ENCODE results near the gene PSD4. TPM values are rescaled to one million over a fixed set of nuclear protein-coding genes. Genes with fewer than 3 reads are reported as not detected.

Gene PSD4
- total RNA-seq, 1 experiment from 2014 or later, result 27.0 TPM

DNA sequence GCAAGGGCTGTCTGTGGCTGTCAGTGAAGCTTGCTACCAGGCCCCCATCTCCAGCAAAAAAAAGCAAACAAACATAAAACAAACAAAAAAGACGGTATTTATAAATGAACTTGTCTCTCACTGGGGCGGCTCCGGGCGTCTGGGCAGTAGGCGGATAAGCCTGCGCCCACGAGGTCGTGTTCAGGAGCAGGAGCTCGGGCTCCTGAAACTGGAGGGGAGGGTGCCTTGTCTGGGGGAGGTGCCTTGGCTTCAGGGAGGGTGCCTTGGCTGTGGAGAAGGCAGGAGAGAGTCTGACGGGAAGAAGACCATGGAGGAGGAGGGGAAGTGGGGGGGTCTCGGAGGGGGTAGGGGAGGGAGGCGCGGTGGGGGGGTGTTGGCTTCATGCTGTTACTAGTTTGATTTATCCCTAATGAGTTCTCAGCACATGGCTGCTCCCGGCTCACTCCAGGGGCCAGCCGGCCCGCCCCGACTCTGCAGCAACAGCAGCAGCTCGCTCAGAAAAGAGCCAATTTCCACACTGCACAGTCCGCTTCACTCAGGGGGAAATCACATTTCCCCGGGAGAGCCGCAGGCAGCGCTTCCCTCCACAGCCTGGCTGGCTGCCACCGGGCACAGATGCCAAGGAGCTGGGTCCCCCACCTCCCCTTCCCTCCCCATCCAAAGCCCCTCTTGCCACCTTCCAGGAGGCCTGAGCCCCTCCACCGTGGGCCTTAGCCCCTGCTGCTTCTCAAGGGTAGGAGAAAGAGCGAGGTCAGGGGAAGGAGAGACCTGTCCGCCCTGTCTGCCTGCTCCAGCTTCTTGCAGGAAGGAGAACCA is 38.7 kb downstream of the PSD4 start:
- peak; percentile 74 for DNase-seq (ENCODE audit: low read depth)
- in situ Hi-C loops (cut with HindIII; ENCODE audit: low pct_unique_long_range_greater_than_20kb, low sequenced_read_pairs), result no loop called here

DNA sequence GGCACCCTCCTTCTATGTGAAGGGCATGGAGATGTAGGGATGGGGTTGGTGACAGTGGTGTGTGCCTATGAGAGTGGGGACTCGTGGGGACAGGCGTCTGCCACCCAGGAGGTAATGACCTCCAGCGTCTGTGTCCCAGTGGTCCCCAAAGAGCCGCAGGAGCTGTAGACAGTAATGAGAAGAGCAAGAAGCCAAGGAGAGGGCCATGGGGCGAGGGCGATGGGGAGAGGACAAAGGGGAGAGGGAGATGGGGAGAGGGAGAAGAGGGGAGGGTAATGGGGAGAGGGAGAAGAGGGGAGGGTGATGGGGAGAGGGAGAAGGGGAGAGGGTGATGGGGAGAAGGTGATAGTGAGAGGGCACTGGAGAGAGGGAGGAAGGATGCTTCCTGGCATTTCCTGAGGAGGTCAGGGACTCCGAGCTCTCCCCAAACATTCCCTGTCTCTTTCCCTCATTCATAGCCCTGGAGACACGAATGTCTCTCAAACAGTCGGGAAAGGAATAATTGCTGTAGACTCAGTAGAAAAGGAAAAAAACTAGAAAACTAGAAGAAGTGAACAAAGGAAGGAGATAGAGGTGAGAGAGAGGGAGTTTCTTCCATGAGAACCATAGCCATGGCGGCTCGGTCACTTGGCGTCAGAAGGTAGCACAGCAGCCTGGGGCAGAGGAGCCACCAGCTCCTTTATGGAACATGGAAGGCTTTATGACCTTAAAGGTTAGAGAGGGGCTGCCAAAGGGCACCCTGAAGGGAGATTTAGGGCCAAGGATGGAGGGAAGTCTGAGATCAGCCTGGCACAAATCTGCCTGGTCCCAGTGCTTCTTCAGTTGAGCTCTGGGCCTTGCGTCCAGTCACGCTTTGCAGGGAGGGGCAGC is 39.5 kb downstream of the PSD4 start:
- peak; percentile 18 for DNase-seq (ENCODE audit: low read depth)
- in situ Hi-C loops (cut with HindIII; ENCODE audit: low pct_unique_long_range_greater_than_20kb, low sequenced_read_pairs), result no loop called here

DNA sequence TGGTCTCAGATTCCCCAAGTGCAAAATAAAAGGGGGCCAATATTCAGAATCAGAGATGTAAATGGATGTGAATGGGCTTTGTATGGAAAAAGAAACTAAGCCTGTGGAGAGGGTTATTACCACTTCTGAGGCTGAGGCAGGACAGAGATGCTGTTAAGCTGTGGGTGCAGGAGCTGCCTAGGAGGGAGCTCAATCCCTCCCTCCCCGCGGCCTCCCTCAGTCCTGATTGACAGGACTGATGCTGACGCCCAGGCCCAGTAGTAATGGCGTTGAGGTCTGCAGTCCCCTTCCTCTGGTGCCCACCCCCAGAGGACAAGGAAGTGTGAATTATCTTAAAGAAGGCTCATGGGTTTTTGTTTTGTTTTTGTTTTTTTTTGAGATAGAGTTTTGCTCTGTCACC is 40.4 kb downstream of the PSD4 start:
- peak; percentile 39 for DNase-seq (ENCODE audit: low read depth)
- in situ Hi-C loops (cut with HindIII; ENCODE audit: low pct_unique_long_range_greater_than_20kb, low sequenced_read_pairs), result no loop called here

GRCh38 chr2:113215056-113215455 is 41.3 kb downstream of the PSD4 start:
- in situ Hi-C loops (cut with HindIII; ENCODE audit: low pct_unique_long_range_greater_than_20kb, low sequenced_read_pairs), result no loop called here
- no peak for DNase-seq (ENCODE audit: low read depth)

DNA sequence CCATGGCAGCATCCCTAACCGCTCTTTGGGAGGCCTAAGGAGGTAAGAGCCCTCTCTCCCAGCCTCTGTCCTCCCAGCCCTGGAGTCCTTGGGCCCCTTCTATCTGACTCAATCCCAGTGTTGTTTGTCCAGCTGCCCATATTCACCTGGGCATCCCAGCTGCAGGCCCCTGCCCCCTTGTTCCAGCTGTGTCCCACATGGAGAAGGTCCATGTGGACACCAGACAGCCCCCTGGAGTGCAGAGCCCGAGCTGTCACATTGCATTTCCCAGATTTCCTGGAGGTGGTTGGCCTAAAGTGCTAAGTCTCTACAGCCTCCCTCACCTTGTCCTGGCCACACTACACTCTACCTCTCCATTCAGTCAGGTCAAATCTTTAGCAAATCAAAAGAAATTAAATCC is 42.5 kb downstream of the PSD4 start:
- peak; percentile 35 for DNase-seq (ENCODE audit: low read depth)
- in situ Hi-C loops (cut with HindIII; ENCODE audit: low pct_unique_long_range_greater_than_20kb, low sequenced_read_pairs), result no loop called here

GRCh38 chr2:113216891-113217454 is 43.2 kb downstream of the PSD4 start:
- in situ Hi-C loops (cut with HindIII; ENCODE audit: low pct_unique_long_range_greater_than_20kb, low sequenced_read_pairs), result no loop called here
- peak; percentile 27 for DNase-seq (ENCODE audit: low read depth)

DNA sequence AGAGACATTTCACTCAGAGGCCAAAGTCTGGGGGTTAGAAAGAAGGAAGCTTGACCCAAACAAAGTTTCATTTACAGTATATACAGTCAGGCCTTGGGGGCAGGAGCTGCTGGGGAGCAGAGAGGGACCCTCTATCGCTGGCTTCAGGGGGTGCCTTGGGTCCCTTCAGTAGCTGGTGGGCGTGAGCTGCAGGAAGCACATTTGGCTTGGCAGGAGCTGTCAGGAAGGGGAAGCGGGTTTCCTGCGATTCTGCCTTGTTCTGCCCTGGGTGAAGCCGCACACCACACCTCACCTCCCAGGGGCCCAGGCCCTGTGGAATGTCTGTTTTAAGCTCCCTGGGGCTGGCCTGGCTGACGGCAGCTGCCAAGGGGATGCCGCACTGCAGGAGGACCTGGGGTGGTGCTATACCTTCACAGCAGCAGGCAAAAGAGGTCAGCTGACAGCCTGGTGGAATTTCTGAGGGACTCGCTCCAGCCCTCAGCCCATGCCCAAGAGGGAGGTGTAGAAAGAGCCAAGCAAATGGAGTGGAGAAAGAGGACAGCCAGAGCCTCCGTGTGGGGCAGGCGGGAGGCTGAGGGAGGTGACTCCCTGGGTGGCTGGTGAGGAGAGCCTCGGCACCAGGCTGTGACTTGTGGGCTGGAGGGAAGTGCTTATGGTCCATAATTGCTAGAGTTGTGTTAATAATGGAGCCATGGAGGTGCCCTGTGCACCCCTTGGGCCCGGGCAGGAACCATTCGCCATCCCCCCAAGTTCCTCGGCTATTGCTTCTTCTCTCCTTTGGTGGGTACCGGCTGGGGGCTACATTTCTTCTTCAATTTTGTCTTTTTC is 43.9 kb downstream of the PSD4 start:
- no peak for DNase-seq (ENCODE audit: low read depth)
- in situ Hi-C loops (cut with HindIII; ENCODE audit: low pct_unique_long_range_greater_than_20kb, low sequenced_read_pairs), result no loop called here

DNA sequence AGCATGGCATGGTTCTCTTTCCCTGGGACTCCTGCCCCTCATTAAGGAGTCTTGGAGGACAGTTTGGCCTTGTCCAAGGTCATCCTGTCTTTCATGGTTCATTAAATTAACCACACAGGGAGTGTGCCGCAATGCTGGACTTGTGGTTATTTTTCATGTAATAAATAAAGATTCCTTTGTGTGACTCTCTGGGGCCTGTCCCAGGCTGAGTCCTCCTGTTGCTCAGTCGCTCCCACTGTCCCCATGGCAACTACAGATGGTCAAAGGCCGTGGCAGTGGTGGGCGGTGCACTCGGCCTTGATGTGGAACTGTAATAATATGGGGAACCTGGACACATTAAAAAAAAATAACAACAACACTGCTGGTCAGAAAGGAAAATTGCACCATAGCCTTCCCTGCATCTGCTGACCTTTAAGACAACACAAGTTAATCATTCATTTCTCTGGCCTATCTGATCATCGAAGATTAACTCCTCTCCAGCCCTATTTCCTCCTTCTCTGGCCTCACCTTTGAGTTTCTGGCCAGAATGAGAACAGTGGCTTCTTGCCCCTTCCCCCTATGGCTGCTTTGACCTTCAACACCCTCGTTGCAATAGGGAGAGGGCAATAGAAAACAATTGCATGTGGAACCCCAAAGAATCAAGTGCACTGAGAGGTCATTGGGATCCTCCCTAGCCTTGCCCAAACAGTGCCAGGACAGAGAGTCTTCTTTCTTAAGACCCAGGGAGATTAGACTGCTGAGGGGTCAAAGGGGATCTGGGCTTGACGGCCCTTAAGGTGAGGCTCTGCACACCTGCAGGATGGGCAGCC is 44.7 kb downstream of the PSD4 start:
- in situ Hi-C loops (cut with HindIII; ENCODE audit: low pct_unique_long_range_greater_than_20kb, low sequenced_read_pairs), result no loop called here
- DNase-seq (ENCODE audit: low read depth), result peak; percentile 100

DNA sequence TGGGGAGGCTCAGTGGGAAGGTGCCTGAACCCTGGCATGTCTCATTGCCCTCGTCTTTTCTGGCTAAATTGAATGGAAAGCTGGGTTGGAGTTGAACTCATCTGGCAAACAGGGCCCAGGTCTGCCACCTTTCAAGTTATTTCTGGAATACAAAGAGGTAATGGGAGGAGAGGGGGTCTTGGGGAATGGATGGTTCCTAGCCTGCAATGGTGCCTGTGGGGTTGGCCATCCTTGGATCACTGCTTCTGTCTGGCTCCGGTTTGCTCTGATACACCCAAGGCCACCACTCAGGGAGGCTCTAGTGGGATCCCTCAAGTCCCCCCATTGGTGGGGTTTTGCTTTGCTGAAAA is 45.3 kb downstream of the PSD4 start:
- DNase-seq (ENCODE audit: low read depth), result no peak
- in situ Hi-C loops (cut with HindIII; ENCODE audit: low pct_unique_long_range_greater_than_20kb, low sequenced_read_pairs), result no loop called here

DNA sequence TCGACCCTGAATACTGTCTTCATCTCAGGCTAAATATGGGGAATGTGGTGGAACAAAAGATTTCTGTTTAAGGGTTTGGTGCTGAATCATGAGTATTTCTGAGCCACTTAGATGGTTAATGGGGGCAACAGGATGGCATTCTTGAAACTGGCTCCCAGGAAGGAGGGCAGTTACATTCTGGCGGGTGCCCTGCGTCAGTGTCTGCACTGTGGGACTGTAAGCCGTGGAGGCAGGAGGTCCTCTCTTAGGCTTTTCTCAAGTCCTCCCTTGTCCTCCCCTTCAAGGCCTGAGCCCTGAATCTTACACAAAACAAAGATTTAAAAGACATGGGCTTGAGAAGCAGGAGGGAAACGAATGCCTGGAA is 45.7 kb downstream of the PSD4 start:
- DNase-seq (ENCODE audit: low read depth), result no peak
- in situ Hi-C loops (cut with HindIII; ENCODE audit: low pct_unique_long_range_greater_than_20kb, low sequenced_read_pairs), result no loop called here

DNA sequence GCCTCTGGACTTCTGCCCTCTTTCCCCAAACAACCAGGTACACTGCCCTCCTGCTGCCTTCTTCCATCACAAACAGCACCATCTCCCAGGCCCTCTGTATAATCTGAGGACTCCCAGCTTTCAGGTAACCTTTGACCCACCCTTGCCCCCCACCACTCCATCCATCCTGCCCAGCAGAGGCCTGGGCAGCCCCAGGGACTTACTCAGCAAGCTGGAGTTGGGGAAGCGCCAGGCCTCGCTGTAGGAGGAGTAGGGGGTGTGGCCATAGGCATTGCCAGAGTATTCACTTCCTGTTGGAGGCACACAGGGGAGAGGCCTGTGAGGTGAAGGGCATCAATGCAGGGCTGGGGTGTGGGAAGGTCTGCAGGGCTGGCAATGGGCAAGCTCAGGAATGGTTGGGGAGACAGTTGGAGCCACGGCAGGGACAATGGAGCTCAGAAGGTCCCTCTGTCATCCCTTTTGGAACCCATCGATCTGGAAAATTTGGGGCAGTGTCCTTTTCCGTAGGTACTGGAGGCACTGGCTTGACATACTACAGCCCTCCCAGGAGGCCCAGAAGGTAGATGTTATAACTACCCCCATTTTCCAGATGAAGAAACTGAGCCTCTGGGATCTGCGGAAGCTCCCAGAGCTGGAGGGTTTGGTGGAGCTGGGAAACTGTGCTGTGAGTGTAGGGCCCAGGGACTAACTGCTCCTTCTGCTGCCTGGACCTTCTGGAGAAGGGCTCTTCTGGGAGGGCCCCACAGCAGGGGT is 46.3 kb downstream of the PSD4 start:
- DNase-seq (ENCODE audit: low read depth), result peak; percentile 82
- in situ Hi-C loops (cut with HindIII; ENCODE audit: low pct_unique_long_range_greater_than_20kb, low sequenced_read_pairs), result no loop called here

DNA sequence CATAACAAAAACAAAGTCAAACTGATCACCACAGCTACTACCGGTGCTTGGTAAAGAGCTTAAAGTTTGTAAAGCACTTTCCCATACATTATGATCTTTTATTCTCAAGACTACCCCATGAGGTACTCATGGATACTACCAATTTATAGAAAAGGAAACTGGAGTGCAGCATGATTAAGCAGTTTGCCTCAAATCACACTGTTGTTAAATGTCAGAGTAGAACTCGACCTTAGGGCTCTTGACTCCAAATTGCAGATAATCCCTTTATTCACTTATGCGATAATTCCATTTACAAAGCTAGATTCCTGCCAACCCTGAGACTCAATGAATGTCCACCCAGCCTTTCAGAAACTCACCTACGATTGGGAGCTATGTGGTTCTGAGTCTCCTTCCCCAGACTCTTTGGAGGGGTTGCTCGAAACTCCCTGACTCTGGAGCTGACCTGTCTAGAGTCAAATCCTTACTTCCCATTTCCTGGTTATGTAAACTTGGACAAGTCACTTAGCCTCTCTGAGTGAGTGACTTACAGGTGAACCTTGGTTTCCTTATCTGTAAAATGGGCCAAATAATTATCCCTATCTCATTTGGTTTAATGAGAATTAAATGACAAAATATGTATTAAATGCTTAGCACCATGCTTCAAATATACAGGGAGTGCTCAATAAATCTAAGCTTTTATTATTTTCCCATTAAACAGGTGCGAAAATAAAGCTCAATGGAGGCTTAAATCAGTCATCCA is 47.4 kb downstream of the PSD4 start:
- peak; percentile 55 for DNase-seq (ENCODE audit: low read depth)
- in situ Hi-C loops (cut with HindIII; ENCODE audit: low pct_unique_long_range_greater_than_20kb, low sequenced_read_pairs), result no loop called here

GRCh38 chr2:113221846-113222245 is 48.1 kb downstream of the PSD4 start:
- DNase-seq (ENCODE audit: low read depth), result no peak
- in situ Hi-C loops (cut with HindIII; ENCODE audit: low pct_unique_long_range_greater_than_20kb, low sequenced_read_pairs), result no loop called here

- in situ Hi-C loops (cut with HindIII; ENCODE audit: low pct_unique_long_range_greater_than_20kb, low sequenced_read_pairs), result no loop called here
- no peak for DNase-seq (ENCODE audit: low read depth)
These were observed 50.0 kb downstream of the PSD4 start for GRCh38 chr2:113223813-113224212.

GRCh38 chr2:113224647-113225236 is 51.0 kb downstream of the PSD4 start:
- in situ Hi-C loops (cut with HindIII; ENCODE audit: low pct_unique_long_range_greater_than_20kb, low sequenced_read_pairs), result no loop called here

More at GRCh38 chr2:113224647-113225236, 51.0 kb downstream of the PSD4 start:
- no peak for DNase-seq (ENCODE audit: low read depth)
